Measurements from ENCODE around the gene APOOL. TPM values are rescaled to one million over a fixed set of nuclear protein-coding genes. Genes with fewer than 3 reads are reported as not detected.

The APOOL gene
- total RNA-seq, 4 donors from 2014 or later = 14.9 to 22.9 (median 20.5) TPM

GRCh38 chrX:85089321-85089840 lies 85.7 kb downstream of the APOOL start:
- Histone ChIP-seq H3K27ac (replicated peaks in 1 of 4) (no peak overlapping the region), H3K4me3 (no peak overlapping the region), H3K27me3 (no peaks in the 10 kb centered on the region), H3K4me1 (no peaks in the 10 kb centered on the region), H3K36me3 (peaks cover 0 to 24% (median 14%) of the 10 kb centered on the region in 4 donors), H3K9me3 (no peaks in the 10 kb centered on the region)
- intact Hi-C loops (cut with DNase I) = no loop called here
- DNase-seq (ENCODE audit: extremely low spot score) = no peak
- 86% methylated on average over 5 of the region's 5 CpGs for WGBS
- TF ChIP-seq POLR2AphosphoS5 (IDR thresholded peaks at IDR 0.05) = no peak
- no peak for TF ChIP-seq EP300 (IDR thresholded peaks at IDR 0.05)
- TF ChIP-seq CTCF (IDR thresholded peaks at IDR 0.05) = no peak
- no peak for TF ChIP-seq POLR2A (IDR thresholded peaks at IDR 0.05; ENCODE audit: low read depth)

GRCh38 chrX:85107407-85107806 lies 103.7 kb downstream of the APOOL start:
- Histone ChIP-seq H3K27me3 (no peaks in the 10 kb centered on the region), H3K4me3 (no peak overlapping the region), H3K9me3 (no peaks in the 10 kb centered on the region), H3K27ac (replicated peaks in 1 of 4) (no peak overlapping the region), H3K36me3 (no peaks in the 10 kb centered on the region), H3K4me1 (no peaks in the 10 kb centered on the region)
- intact Hi-C loops (cut with DNase I) = no loop called here
- no peak for DNase-seq (ENCODE audit: extremely low spot score)
- TF ChIP-seq EP300 (IDR thresholded peaks at IDR 0.05) (no peak), POLR2AphosphoS5 (IDR thresholded peaks at IDR 0.05) (no peak), POLR2A (IDR thresholded peaks at IDR 0.05; ENCODE audit: low read depth) (no peak), CTCF (IDR thresholded peaks at IDR 0.05) (no peak)
- 95% methylated on average over 3 of the region's 4 CpGs for WGBS

- H3K27ac ChIP-seq (replicated peaks in 1 of 4) = no peak overlapping the region
- no peak overlapping the region for H3K4me3 ChIP-seq
- intact Hi-C loops (cut with DNase I) = no loop called here
- H3K36me3 ChIP-seq = no peaks in the 10 kb centered on the region
- no peak for TF ChIP-seq POLR2AphosphoS5 (IDR thresholded peaks at IDR 0.05)
- TF ChIP-seq CTCF (IDR thresholded peaks at IDR 0.05) = no peak
- no peak for TF ChIP-seq EP300 (IDR thresholded peaks at IDR 0.05)
- no peak for TF ChIP-seq POLR2A (IDR thresholded peaks at IDR 0.05; ENCODE audit: low read depth)
- no peaks in the 10 kb centered on the region for H3K4me1 ChIP-seq
- H3K9me3 ChIP-seq = no peaks in the 10 kb centered on the region
- 100% methylated on average over 1 of the region's 2 CpGs for WGBS
- H3K27me3 ChIP-seq = no peaks in the 10 kb centered on the region
- DNase-seq (ENCODE audit: extremely low spot score) = no peak
Observed at GRCh38 chrX:85108165-85108564, 104.5 kb downstream of the APOOL start.

- H3K36me3 ChIP-seq = no peaks in the 10 kb centered on the region
- H3K9me3 ChIP-seq = no peaks in the 10 kb centered on the region
- intact Hi-C loops (cut with DNase I) = no loop called here
- WGBS = 55% methylated on average over 8 of the region's 8 CpGs
- DNase-seq (ENCODE audit: extremely low spot score) = no peak
- H3K27me3 ChIP-seq = no peaks in the 10 kb centered on the region
- H3K4me1 ChIP-seq = no peaks in the 10 kb centered on the region
- no peak for TF ChIP-seq POLR2AphosphoS5 (IDR thresholded peaks at IDR 0.05)
- TF ChIP-seq CTCF (IDR thresholded peaks at IDR 0.05) = peak in 2 of 3 experiments; percentile 5 to 22
- no peak overlapping the region for H3K4me3 ChIP-seq
- H3K27ac ChIP-seq (replicated peaks in 1 of 4) = no peak overlapping the region
Observed at GRCh38 chrX:85109235-85109634, 105.6 kb downstream of the APOOL start.

- no peak for DNase-seq (ENCODE audit: extremely low spot score)
- H3K4me3 ChIP-seq = no peak overlapping the region
- no peaks in the 10 kb centered on the region for H3K27me3 ChIP-seq
- H3K4me1 ChIP-seq = no peaks in the 10 kb centered on the region
- no peaks in the 10 kb centered on the region for H3K36me3 ChIP-seq
- intact Hi-C loops (cut with DNase I) = loop anchor here (5.0 kb wide), 1 partner anchor 436 kb away; no protein-coding TSS in a partner anchor
- TF ChIP-seq POLR2AphosphoS5 (IDR thresholded peaks at IDR 0.05) (no peak), CTCF (IDR thresholded peaks at IDR 0.05) (peak; percentile 44 to 57 (median 54))
- no peak overlapping the region for H3K27ac ChIP-seq (replicated peaks in 1 of 4)
- H3K9me3 ChIP-seq = no peaks in the 10 kb centered on the region
- 23% methylated on average over 2 of the region's 2 CpGs for WGBS
Observed at GRCh38 chrX:85111347-85111746, 107.7 kb downstream of the APOOL start.

All from esophagus muscularis mucosa (tissue), 4 donors.